GM21786 (cell line): ENCODE data around the gene ALB.
A peak's percentile ranks its signal among the peaks of the same experiment; 100 is the strongest.

Source experiments
- ATAC-seq: cut with Tn5 transposase; IDR thresholded peaks from one replicate; pipeline ENCODE4 v1.9.1; 2021; ENCODE audit not compliant: unreplicated experiment

The ALB gene

DNA sequence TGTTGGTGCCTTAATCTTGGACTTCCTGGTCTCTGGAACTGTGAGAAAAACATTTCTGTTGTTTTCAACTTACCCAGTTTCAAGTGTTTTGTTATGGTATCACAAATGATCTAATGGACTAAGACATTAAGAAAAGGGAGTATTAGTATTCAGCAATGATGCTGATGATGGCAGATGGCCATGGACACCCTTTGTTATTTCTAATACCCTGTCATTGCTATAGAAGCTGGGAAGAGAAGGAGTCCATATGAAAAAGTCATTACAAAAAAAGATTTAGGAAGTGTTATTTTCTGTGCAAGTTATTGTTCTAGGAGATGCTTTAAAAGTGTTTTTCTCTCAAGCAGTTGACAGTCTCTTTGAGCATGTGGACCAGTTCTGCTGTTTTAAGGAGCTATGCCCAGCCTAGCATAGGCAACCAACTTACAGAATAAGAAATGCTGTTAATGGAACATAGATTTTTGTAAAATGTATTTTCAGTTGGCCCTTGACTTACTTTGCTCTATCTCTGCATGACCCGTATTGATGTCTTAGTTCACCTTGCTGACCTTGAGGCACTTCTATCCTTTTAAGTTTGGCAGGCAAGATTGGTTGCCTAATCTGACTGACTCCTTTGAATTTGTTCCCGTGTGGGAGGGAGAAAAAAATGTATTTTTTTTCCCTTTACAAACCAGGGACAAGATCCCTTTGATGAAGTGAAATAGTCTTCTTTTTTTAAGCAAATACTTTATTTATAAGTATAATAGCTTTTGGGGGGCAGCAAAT lies 25.9 kb downstream of the ALB start:
- ATAC-seq, result no peak

DNA sequence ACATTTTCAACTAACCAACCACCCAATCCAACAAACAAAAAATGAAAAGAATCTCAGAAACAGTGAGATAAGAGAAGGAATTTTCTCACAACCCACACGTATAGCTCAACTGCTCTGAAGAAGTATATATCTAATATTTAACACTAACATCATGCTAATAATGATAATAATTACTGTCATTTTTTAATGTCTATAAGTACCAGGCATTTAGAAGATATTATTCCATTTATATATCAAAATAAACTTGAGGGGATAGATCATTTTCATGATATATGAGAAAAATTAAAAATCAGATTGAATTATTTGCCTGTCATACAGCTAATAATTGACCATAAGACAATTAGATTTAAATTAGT lies 27.7 kb downstream of the ALB start:
- no peak for ATAC-seq

DNA sequence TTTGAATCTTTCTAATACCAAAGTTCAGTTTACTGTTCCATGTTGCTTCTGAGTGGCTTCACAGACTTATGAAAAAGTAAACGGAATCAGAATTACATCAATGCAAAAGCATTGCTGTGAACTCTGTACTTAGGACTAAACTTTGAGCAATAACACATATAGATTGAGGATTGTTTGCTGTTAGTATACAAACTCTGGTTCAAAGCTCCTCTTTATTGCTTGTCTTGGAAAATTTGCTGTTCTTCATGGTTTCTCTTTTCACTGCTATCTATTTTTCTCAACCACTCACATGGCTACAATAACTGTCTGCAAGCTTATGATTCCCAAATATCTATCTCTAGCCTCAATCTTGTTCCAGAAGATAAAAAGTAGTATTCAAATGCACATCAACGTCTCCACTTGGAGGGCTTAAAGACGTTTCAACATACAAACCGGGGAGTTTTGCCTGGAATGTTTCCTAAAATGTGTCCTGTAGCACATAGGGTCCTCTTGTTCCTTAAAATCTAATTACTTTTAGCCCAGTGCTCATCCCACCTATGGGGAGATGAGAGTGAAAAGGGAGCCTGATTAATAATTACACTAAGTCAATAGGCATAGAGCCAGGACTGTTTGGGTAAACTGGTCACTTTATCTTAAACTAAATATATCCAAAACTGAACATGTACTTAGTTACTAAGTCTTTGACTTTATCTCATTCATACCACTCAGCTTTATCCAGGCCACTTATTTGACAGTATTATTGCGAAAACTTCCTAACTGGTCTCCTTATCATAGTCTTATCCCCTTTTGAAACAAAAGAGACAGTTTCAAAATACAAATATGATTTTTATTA lies 28.3 kb downstream of the ALB start:
- no peak for ATAC-seq

DNA sequence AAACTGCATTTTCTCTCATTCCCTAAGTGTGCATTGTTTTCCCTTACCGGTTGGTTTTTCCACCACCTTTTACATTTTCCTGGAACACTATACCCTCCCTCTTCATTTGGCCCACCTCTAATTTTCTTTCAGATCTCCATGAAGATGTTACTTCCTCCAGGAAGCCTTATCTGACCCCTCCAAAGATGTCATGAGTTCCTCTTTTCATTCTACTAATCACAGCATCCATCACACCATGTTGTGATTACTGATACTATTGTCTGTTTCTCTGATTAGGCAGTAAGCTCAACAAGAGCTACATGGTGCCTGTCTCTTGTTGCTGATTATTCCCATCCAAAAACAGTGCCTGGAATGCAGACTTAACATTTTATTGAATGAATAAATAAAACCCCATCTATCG lies 29.1 kb downstream of the ALB start:
- ATAC-seq, result no peak

DNA sequence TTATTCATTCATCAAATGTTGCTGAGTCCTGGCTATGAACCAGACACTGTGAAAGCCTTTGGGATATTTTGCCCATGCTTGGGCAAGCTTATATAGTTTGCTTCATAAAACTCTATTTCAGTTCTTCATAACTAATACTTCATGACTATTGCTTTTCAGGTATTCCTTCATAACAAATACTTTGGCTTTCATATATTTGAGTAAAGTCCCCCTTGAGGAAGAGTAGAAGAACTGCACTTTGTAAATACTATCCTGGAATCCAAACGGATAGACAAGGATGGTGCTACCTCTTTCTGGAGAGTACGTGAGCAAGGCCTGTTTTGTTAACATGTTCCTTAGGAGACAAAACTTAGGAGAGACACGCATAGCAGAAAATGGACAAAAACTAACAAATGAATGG lies 30.2 kb downstream of the ALB start:
- ATAC-seq, result no peak

DNA sequence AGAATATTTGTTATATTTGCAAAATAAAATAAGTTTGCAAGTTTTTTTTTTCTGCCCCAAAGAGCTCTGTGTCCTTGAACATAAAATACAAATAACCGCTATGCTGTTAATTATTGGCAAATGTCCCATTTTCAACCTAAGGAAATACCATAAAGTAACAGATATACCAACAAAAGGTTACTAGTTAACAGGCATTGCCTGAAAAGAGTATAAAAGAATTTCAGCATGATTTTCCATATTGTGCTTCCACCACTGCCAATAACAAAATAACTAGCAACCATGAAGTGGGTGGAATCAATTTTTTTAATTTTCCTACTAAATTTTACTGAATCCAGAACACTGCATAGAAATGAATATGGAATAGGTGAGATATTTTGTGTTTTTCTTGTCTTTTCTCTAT lies 31.9 kb downstream of the ALB start, which contains the start of gene AFP:
TSS of gene AFP (plus strand) at position 238 of the 400 bp plus-strand sequence. CDS start at position 280, 42 bp downstream.
- ATAC-seq, result no peak

DNA sequence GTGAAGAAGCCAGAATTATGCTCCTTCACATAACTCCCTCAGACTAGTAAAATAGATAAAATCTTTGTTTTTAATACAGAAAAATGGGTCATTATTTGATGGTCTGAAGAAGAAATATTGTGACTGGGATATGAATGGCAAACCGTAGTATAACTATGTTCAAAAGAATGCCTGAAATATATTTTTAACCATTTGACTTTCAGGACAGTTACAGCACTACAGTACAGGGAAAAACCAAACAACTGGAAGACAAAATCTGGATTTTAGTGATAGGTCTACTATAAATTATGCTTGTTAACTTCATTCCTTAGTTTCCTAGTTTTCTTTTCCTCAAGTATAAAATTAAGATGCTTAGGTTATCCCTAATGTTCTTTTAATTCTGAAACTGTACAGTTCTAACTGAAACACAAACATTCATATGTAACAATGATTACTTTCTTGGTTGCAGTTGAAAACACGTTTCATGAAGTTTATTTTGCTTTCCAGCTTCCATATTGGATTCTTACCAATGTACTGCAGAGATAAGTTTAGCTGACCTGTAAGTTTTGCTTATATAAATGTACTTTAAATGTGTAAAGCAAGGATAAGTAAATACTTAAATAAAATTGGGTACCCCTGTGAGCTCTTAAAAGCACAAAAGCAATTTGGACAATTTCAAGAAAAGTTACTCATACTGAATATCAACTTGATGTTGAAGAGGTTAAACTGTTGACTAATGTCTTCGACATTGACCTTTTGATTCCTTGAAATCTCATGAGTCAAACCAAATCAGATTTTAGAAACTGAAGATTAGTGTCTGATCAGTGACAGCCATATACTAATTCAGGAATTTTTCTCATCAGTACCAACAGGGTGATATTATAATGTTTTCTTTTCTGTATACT lies 32.8 kb downstream of the ALB start:
- no peak for ATAC-seq

DNA sequence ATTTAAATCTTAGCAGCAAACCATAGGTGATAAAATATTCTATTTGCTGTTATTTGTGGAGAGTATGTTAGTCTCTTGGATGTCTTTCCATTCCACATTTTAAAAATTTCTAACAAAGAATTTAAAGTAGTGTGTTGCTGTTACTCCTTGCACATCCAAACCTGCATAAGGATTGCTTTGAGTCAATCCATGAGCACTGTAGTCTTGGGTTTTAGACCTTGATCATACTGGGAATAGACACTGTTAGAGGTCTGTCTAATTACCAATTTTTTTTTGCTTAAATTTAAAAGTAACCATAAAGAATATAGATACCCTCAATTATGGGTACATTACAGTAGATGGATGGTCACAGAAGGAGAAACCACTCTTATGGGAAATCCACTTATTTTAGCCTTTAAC lies 33.5 kb downstream of the ALB start:
- no peak for ATAC-seq

DNA sequence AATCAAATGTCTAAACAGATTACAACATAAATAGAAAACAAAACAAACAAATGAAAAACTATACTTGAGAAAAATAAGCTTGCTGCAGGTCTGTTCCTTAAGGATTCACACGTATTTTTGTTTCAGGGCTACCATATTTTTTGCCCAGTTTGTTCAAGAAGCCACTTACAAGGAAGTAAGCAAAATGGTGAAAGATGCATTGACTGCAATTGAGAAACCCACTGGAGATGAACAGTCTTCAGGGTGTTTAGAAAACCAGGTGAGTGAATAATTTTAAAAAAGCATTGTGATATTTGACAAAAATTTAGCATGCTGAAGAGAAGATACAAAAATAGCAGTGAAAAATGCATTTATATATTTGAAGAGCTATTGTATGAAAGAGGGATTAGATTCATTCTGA lies 34.0 kb downstream of the ALB start:
- no peak for ATAC-seq

DNA sequence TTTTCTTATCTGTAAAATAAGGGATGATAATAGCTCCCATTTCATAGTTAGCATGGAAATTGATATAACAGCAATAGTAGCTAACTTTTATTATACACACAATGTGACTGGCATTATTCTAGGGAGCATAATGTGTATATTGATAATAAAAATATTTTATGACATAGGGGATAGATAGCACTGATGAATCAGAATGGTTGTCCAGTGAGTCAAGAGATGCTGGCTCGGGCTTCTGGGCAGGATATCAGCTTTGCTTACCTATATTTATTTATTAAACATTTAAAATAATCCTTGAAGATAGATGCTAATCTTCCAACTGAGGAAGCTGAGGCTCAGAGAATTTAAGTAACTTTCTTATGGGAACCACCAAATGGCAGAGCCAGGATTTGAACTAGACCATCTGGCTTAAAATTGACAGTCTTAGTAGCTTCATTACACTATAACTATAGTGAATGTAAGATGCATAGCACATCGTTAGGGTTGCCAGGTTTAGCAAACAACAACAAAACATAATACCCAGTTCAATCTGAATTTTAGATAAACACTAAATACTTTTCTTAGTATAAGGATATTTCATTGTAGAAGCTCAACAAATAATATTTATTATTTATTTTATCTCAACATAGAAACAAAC lies 34.6 kb downstream of the ALB start:
- no peak for ATAC-seq

DNA sequence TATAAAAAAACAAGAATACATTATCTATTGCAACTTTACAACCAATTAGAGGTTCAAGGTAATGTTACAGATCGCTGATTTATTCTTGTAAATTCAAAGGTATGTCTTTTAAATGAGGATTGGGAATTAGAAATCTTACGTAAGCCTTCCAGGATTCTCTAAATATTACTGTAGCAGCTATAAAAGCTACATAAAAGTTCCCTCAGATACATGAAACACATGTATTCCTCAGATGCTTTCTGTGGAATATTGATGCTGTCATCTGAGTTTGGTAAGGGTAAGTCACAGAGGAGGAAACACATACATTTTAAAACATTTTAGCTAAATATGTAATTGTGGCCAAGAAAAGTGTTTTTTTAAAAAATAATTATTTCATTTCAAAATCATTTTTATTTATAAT lies 35.4 kb downstream of the ALB start:
- no peak for ATAC-seq

DNA sequence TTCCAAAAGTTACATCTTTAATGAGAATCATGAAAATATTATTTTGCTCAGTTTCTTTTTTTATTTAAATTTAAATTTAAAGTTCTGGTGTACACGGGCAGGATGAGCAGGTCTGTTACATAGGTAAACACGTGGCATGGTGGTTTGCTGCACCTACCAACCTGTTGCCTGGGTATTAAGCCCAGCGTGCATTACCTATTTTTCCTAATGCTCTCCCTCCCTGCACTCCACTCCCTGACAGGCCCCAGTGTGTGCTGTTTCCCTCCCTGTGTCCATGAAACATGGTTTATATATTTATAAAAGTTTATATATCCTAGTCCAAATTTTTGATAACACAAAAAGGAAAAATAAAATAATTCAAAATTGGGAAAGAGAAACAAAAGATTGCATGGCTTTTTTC lies 35.9 kb downstream of the ALB start:
- ATAC-seq, result no peak

DNA sequence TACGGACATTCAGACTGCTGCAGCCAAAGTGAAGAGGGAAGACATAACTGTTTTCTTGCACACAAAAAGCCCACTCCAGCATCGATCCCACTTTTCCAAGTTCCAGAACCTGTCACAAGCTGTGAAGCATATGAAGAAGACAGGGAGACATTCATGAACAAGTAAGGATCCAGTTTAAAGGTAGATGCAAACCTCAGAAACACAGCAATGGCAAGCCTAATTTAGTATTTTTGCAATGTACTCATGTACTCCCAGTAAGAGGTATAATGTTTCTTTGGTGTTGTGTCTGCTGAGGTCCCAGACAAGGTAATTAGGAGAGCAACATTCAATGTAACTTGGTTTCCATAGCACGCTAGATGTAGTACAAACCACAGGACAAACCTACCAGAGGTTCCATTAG lies 36.6 kb downstream of the ALB start:
- no peak for ATAC-seq

DNA sequence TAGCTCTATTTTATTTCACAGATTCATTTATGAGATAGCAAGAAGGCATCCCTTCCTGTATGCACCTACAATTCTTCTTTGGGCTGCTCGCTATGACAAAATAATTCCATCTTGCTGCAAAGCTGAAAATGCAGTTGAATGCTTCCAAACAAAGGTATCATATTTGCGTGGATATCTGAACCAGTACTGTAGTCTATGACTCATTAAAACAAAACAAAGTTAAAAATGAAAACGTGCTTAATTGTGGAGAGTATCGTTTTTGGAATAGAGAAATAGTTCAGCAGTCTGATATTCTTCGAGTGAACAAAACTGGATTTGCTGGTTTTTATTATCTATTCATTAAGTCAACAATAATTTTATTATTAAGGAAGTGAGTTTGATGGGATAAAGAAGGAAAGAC lies 38.2 kb downstream of the ALB start:
- ATAC-seq, result no peak

DNA sequence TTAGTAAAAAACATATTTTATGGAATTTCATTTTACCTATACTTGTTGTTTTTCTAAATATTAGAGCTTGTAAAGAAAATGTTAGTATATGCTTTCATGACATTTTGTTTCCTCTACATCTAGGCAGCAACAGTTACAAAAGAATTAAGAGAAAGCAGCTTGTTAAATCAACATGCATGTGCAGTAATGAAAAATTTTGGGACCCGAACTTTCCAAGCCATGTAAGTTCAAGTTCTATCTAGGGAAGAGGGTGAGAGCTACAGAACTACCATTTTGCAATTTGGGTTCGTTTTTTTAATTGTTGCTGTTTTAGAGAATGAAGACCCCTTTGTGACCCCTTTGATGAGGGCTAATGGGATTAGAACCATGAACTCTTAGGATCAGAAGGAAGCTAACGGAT lies 39.1 kb downstream of the ALB start:
- ATAC-seq, result no peak

DNA sequence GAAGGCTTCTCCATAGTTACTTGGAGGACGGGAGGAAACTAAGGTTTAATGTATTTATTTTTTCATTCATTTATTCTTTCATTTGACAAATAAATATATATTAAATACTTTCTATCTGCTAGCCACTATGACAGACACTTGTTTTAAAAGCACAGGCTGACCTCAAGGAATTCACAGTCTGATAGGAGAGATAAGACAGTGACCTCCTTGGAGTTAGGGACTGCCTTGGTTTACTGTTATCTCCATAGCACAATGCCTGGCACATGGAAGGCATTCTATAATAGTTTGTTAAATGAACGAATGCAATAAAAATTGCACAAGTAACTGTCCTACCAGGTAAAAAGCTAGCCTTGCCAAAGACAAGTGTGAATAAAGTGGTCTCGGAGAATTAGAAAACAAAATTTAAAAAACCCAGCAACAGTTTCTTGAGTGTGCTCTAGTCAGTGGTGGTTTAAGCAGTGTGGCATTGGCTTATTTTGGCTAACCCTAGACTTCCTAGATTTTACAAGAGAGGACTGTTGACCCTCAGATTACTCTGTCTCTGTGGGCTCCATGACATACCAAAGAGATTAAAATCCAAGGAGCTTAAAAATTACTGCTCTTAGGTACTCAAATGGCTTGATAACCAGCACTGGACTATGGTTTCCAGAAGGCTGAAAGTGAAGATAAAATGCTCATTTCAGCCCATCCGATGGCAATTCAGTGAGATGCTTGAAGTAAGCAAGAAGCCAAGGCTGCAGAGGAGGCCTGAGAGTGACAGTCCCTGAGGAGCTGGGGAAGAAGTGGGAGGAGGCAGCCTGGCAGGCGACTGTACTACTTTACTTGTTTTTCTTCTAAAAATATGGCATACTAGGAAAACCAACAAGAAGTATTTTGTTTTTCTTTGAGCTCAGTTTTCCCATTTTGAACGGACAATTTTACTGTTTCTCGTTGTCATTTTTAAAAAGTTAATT lies 41.6 kb downstream of the ALB start:
- no peak for ATAC-seq

DNA sequence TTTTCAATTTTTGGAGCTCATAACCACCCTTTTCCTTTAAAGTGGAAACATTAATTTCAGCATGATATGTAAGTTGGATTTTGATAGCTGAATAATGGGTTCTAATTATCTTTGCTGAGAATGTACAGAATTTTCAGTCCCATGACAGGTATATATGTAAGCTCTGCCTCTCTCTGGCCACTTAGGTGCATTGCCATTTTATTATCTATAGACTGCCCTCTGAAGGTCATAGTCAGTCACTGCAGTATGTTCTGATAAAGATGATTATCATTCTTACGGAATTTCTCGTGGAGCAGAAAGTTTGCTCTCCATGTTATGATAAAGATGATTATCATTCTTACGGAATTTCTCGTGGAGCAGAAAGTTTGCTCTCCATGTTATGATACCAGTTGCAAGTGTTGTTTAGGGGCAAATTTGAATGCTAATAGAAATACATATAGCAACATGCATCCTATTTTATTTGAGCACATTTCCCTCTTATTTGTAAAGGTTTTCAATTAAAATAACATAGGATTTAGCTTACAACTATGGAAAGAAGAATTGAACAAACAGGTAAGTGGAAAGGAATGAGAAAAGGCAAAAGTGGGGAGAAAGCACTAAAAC lies 42.4 kb downstream of the ALB start:
- ATAC-seq, result peak; percentile 100

DNA sequence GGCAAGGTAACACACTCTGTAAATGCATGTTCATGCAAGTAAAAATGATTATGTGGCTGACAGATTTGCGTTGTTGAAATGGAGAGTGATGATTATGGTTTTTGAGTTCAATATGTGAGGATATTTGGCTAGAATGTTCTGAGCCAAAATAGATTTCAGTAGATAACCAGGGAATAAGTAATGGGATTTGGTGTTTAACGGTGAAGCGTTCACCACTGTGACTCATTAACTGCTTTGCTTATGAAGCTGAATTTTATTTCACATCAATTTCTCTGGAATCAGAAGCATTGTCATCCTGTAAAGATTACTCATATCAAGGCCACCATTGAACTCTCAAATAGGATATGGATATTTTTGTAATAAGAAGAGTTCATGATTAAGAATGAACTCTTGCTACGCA lies 43.6 kb downstream of the ALB start:
- ATAC-seq, result no peak

DNA sequence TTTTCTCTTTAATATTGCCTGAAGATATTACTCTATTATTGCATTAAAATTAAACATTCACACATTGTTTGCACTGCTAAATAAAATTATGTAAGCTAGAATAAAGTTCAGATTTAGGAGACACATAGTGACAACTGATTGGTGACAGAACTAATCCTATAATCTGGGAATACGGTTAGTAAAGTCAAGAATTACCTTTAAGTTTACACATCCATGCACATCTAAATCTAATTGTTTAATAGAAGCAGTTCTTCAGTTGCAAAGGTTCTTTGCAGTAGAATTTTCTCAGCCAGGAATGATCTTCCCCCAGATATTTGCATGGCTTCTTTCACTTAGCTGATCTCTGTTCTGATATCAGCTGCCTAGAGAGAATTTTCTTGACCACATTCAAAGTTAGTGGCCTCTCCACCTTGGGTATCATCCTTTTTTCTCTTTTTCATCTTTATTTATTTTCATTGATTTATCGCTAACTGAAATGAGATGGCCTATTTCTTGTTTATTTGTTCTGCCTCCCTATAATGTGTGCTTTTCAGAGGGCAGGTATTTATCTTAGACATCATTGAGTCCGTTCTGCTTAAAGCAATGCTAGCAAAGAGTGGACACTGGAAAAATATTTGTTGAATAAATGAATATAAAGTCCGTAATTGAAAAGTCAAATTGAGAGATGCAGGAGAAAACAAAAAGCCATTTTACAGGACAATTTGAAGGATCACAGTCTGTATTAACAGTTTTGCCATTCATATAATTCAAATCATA lies 44.5 kb downstream of the ALB start:
- ATAC-seq, result no peak
